ENCODE data around the gene PUM2. TPM values are rescaled to one million over a fixed set of nuclear protein-coding genes. Genes with fewer than 3 reads are reported as not detected.

Gene PUM2
- total RNA-seq, 1 experiment from 2014 or later, result 85.6 TPM

- TF ChIP-seq CTCF (IDR thresholded peaks at IDR 0.05) (no peak), TCF7L2 (IDR thresholded peaks at IDR 0.05; ENCODE audit: low read depth, low read length) (no peak), REST (IDR thresholded peaks at IDR 0.05; ENCODE audit: insufficient read depth in 1 of 2, low read depth in 2 of 2, low read length in 1 of 2) (no peak), SIN3A (IDR thresholded peaks at IDR 0.05; ENCODE audit: borderline replicate concordance, insufficient read depth, low read depth, low read length) (no peak), POLR2AphosphoS5 (IDR thresholded peaks at IDR 0.05; ENCODE audit: low read depth, low read length) (no peak)
- Histone ChIP-seq H3K9me3 (ENCODE audit: control insufficient read depth, insufficient read depth, low read depth, low read length) (no peaks in the 10 kb centered on the region), H3K27me3 (ENCODE audit: control insufficient read depth, insufficient read depth, low read length) (no peaks in the 10 kb centered on the region), H3K36me3 (ENCODE audit: control insufficient read depth, insufficient read depth, low read length) (no peaks in the 10 kb centered on the region), H3K27ac (ENCODE audit: low read length) (no peak overlapping the region), H3K4me3 (ENCODE audit: low read depth in 2 of 2, low read length in 2 of 2) (no peak overlapping the region), H3K4me1 (ENCODE audit: control insufficient read depth, insufficient read depth, low read length) (peaks cover 20% of the 10 kb centered on the region)
- POLR2A ChIA-PET, result interaction anchor here (0.6 kb wide), 1 partner anchor 76 kb away, joined by 3 read pairs; no protein-coding TSS in a partner anchor
- in situ Hi-C loops (cut with HindIII; ENCODE audit: low pct_unique_long_range_greater_than_20kb, low sequenced_read_pairs) (no loop called here), intact Hi-C loops (cut with micrococcal nuclease; ENCODE audit: unreplicated experiment) (no loop called here)
- no peak for DNase-seq (ENCODE audit: low read depth, low spot score)
- BruUV-seq (replicated peaks), result no TSS peak
- ATAC-seq, result no peak
- CTCF ChIA-PET, result no interaction called here
Observed at GRCh38 chr2:20339012-20339411, 11.6 kb downstream of the PUM2 start.

DNA sequence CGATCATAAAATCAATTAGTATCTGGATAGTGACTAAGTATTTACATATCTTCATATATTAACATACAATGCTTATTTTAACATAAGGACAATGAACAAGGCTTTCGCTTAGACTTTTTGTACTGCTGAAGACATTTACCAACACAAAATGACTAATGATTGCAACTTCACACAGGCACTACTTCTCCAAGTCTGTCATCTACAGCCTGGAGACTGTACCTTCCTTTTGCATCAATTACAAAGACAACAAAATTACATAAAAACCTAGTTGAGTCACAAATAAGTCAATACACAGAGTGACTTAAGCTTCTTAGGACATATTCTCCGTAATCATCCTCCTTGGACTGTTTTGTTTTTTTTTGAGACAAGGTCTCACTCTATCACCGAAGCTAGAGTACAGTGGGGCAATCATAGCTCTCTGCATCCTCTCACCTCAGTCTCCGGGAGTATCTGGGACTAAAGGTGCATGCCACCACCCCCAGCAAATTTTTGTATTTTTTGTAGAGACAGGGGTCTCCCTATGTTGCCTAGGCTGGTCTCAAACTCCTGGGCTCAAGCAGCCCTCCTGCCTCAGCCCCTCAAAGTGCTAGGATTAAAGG is 15.9 kb downstream of the PUM2 start:
- Histone ChIP-seq H3K9me3 (ENCODE audit: control insufficient read depth, insufficient read depth, low read depth, low read length) (no peaks in the 10 kb centered on the region), H3K4me3 (ENCODE audit: low read depth in 2 of 2, low read length in 2 of 2) (no peak overlapping the region), H3K27ac (ENCODE audit: low read length) (no peak overlapping the region), H3K4me1 (ENCODE audit: control insufficient read depth, insufficient read depth, low read length) (peaks cover 8% of the 10 kb centered on the region; the same call in 1 of the 2 replicates), H3K27me3 (ENCODE audit: control insufficient read depth, insufficient read depth, low read length) (no peaks in the 10 kb centered on the region), H3K36me3 (ENCODE audit: control insufficient read depth, insufficient read depth, low read length) (no peaks in the 10 kb centered on the region)
- CTCF ChIA-PET, result no interaction called here
- in situ Hi-C loops (cut with HindIII; ENCODE audit: low pct_unique_long_range_greater_than_20kb, low sequenced_read_pairs) (no loop called here), intact Hi-C loops (cut with micrococcal nuclease; ENCODE audit: unreplicated experiment) (no loop called here)
- TF ChIP-seq POLR2AphosphoS5 (IDR thresholded peaks at IDR 0.05; ENCODE audit: low read depth, low read length) (no peak), CTCF (IDR thresholded peaks at IDR 0.05) (no peak), SIN3A (IDR thresholded peaks at IDR 0.05; ENCODE audit: borderline replicate concordance, insufficient read depth, low read depth, low read length) (no peak), REST (IDR thresholded peaks at IDR 0.05; ENCODE audit: insufficient read depth in 1 of 2, low read depth in 2 of 2, low read length in 1 of 2) (no peak), TCF7L2 (IDR thresholded peaks at IDR 0.05; ENCODE audit: low read depth, low read length) (no peak)
- POLR2A ChIA-PET, result interaction anchor here (0.6 kb wide), 1 partner anchor 46 kb away, joined by 3 read pairs; no protein-coding TSS in a partner anchor
- BruUV-seq (replicated peaks), result no TSS peak
- ATAC-seq, result no peak
- no peak for DNase-seq (ENCODE audit: low read depth, low spot score)
